GM19328 (cell line): ENCODE results near the gene MNX1.

Experiments
- ATAC-seq: cut with Tn5 transposase; IDR thresholded peaks from one replicate; pipeline ENCODE4 v1.9.1; 2021; ENCODE audit warnings: mild to moderate bottlenecking, moderate library complexity; ENCODE audit not compliant: unreplicated experiment

MNX1 gene

GRCh38 chr7:157016352-157017041 is 6.0 kb upstream of the MNX1 start:
- ATAC-seq: peak; percentile 47

- no peak for ATAC-seq
These were observed 5.5 kb upstream of the MNX1 start for GRCh38 chr7:157016024-157016351.

- no peak for ATAC-seq
These were observed 4.4 kb upstream of the MNX1 start for GRCh38 chr7:157014635-157015555.

- no peak for ATAC-seq
These were observed 3.4 kb upstream of the MNX1 start for GRCh38 chr7:157013602-157014549.

- ATAC-seq: no peak
These were observed 2.6 kb upstream of the MNX1 start for GRCh38 chr7:157013101-157013500.

- ATAC-seq: no peak
These were observed 1.7 kb upstream of the MNX1 start for GRCh38 chr7:157012113-157012547.

- no peak for ATAC-seq
These were observed 1.1 kb upstream of the MNX1 start for GRCh38 chr7:157011333-157012112.

- peak; percentile 31 for ATAC-seq
These were observed 480 bp downstream of the MNX1 start for GRCh38 chr7:157009778-157010587.

- no peak for ATAC-seq
These were observed 1.2 kb downstream of the MNX1 start for GRCh38 chr7:157009170-157009777.

GRCh38 chr7:157008206-157009169 is 2.0 kb downstream of the MNX1 start:
- ATAC-seq: no peak

- ATAC-seq: no peak
These were observed 2.9 kb downstream of the MNX1 start for GRCh38 chr7:157007470-157008066.

- no peak for ATAC-seq
These were observed 3.5 kb downstream of the MNX1 start for GRCh38 chr7:157006829-157007469.

- ATAC-seq: no peak
These were observed 4.2 kb downstream of the MNX1 start for GRCh38 chr7:157006205-157006747.

- ATAC-seq: no peak
These were observed 4.8 kb downstream of the MNX1 start for GRCh38 chr7:157005456-157006204.

GRCh38 chr7:157004521-157005455 is 5.7 kb downstream of the MNX1 start:
- no peak for ATAC-seq
